Fibroblast of skin of back (primary cell): Measurements from ENCODE around the gene PCDHGC5.
A peak's percentile ranks its signal among the peaks of the same experiment; 100 is the strongest.

Experiments used
- DNase-seq: peaks from one replicate; pipeline ENCODE4 v3.0.0-alpha.2; 2013

Gene PCDHGC5

GRCh38 chr5:141491323-141492167, 2.7 kb downstream of the PCDHGC5 start:
- DNase-seq: no peak

- no peak for DNase-seq
Measured at GRCh38 chr5:141492168-141492885, 3.4 kb downstream of the PCDHGC5 start.

- DNase-seq: peak; percentile 86
Measured at GRCh38 chr5:141493500-141494422, 4.9 kb downstream of the PCDHGC5 start.

GRCh38 chr5:141494761-141495452, 6.0 kb downstream of the PCDHGC5 start:
- DNase-seq: peak; percentile 68

GRCh38 chr5:141495453-141495811, 6.6 kb downstream of the PCDHGC5 start:
- no peak for DNase-seq

- peak; percentile 91 for DNase-seq
Measured at GRCh38 chr5:141496038-141496437, 7.2 kb downstream of the PCDHGC5 start.

GRCh38 chr5:141501761-141502160, 12.9 kb downstream of the PCDHGC5 start:
- DNase-seq: no peak

GRCh38 chr5:141503681-141504080, 14.8 kb downstream of the PCDHGC5 start:
- DNase-seq: no peak

- DNase-seq: no peak
Measured at GRCh38 chr5:141504216-141504615, 15.3 kb downstream of the PCDHGC5 start.

- DNase-seq: no peak
Measured at GRCh38 chr5:141506381-141507155, 17.7 kb downstream of the PCDHGC5 start.

- peak; percentile 84 for DNase-seq
Measured at GRCh38 chr5:141507387-141508091, 18.7 kb downstream of the PCDHGC5 start.

- DNase-seq: no peak
Measured at GRCh38 chr5:141508440-141508797, 19.5 kb downstream of the PCDHGC5 start.

- peak; percentile 98 for DNase-seq
Measured at GRCh38 chr5:141508798-141509611, 20.1 kb downstream of the PCDHGC5 start.

- DNase-seq: no peak
Measured at GRCh38 chr5:141510160-141510559, 21.3 kb downstream of the PCDHGC5 start.

GRCh38 chr5:141510850-141511601, 22.1 kb downstream of the PCDHGC5 start:
- no peak for DNase-seq

GRCh38 chr5:141511771-141512325, 23.0 kb downstream of the PCDHGC5 start:
- no peak for DNase-seq

- DNase-seq: peak; percentile 69
Measured at GRCh38 chr5:141512390-141512910, 23.6 kb downstream of the PCDHGC5 start.

- DNase-seq: peak; percentile 66
Measured at GRCh38 chr5:141512911-141513626, 24.2 kb downstream of the PCDHGC5 start.
